Thoracic aorta (tissue), 2 donors: ENCODE measurements around the gene SSUH2. TPM values are rescaled to one million over a fixed set of nuclear protein-coding genes. Genes with fewer than 3 reads are reported as not detected.
A peak's percentile ranks its signal among the peaks of the same experiment; 100 is the strongest.
"Not testable (repeated sequence)": the region's sequence is repeated elsewhere in the genome, so short reads cannot be mapped to it uniquely, and the experiment has no call there.

ENCODE experiments used
- ATAC-seq: fragments of 150-250 bp; one replicate; pipeline ENCODE4 v1.8.0; 2017; ENCODE audit warnings: low read depth; ENCODE audit not compliant: insufficient number of reproducible peaks, low FRiP score
- DNase-seq: peaks from one replicate; pipeline ENCODE4 v3.0.0-alpha.2; 2020; ENCODE audit warnings: low spot score
- H3K27ac ChIP-seq, 2 donors: fragments of 200-600 bp; sonication (generic); 1 replicate in 1 of 2; 2 replicates in 1 of 2; pipeline ENCODE4 v1.5.1; 2016; ENCODE audit warnings: mild to moderate bottlenecking in 2 of 2, moderate library complexity in 2 of 2
- H3K27me3 ChIP-seq: fragments of 200-600 bp; sonication (generic); replicated peaks from 2 replicates; pipeline ENCODE4 v1.6.0; 2016; ENCODE audit warnings: mild to moderate bottlenecking; ENCODE audit not compliant: insufficient read depth
- H3K36me3 ChIP-seq: fragments of 200-600 bp; sonication (generic); one replicate; pipeline ENCODE4 v1.5.1; 2016
- H3K4me1 ChIP-seq, 2 donors: fragments of 200-600 bp; sonication (generic); 1 replicate in 1 of 2; 2 replicates in 1 of 2; pipeline versions ENCODE4 v1.5.1 to v1.6.0; 2016; ENCODE audit warnings: low read depth in 2 of 2, mild to moderate bottlenecking in 1 of 2; ENCODE audit not compliant: control insufficient read depth in 1 of 2
- H3K4me3 ChIP-seq: fragments of 200-600 bp; sonication (generic); 2 replicates; pipeline ENCODE4 v1.5.1; 2016; ENCODE audit warnings: mild to moderate bottlenecking
- H3K9me3 ChIP-seq: fragments of 200-600 bp; sonication (generic); 2 replicates; pipeline ENCODE4 v1.5.1; 2016
- CTCF ChIP-seq: fragments of 200-600 bp; sonication (generic); IDR thresholded peaks from one replicate; pipeline ENCODE4 v1.5.1; 2019; ENCODE audit warnings: antibody characterized with exemption
- total RNA-seq, 2 donors: library from RNA; depleted of rRNA; stranded (reverse); fragments of >200 nt; gene quantifications; one replicate each; pipeline versions ENCODE4 v1.1.0 to v1.2.3, GENCODE V29; 2016

SSUH2 gene
- total RNA-seq, 2 donors from 2014 or later, result 0.14 TPM; not detected in 1

- H3K4me1 ChIP-seq, result peaks cover 4 to 36% of the 10 kb centered on the region in 2 donors
- no peak overlapping the region for H3K4me3 ChIP-seq
- peak; percentile 11 for TF ChIP-seq CTCF
- H3K36me3 ChIP-seq, result no peaks in the 10 kb centered on the region
- H3K27me3 ChIP-seq, result no peaks in the 10 kb centered on the region
- peak overlapping the region; percentile 45 to 58 for H3K27ac ChIP-seq
- H3K9me3 ChIP-seq, result no peaks in the 10 kb centered on the region
- ATAC-seq (peak; percentile 68), DNase-seq (no peak)
Observed at GRCh38 chr3:8593021-8593827, 51.4 kb downstream of the SSUH2 start.

DNA sequence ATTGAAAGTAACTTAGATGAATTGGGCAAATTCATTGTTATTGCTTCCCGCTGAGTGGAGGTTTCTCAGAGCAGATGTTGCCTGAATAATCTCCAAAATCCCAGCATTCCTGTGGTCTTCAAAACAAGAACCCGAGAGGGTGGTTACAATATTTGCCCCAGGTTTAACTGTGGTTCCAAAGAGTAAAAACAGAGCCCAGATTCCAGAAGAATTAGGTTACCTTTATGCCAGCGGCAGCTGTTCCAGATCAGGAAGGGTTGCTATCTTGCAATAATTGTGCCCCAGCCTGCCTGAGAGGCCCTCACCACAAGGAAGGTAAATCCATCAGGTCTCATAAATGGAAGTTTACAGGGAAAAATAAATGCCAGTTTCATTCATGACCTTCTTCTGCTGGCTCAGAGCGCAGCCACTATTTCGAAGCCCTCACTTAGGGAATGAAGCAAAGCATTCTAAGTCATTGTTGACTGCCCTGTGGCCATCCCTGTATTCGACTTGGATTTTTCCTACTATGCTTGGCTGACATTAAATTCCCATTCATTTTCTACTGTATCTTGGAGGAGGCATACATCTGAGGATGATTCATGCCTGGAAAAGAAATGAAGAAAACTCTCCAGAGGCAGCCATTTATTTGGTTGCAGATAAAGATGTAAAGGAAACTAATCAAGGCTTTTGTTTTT lies 54.6 kb downstream of the SSUH2 start:
- TF ChIP-seq CTCF, result no peak
- no peaks in the 10 kb centered on the region for H3K9me3 ChIP-seq
- no peaks in the 10 kb centered on the region for H3K27me3 ChIP-seq
- H3K36me3 ChIP-seq, result no peaks in the 10 kb centered on the region
- H3K27ac ChIP-seq, result peak overlapping the region in 1 of 2 donors; percentile 23
- no peak for ATAC-seq
- no peak for DNase-seq
- no peak overlapping the region for H3K4me3 ChIP-seq
- H3K4me1 ChIP-seq, result peaks cover 4 to 27% of the 10 kb centered on the region in 2 donors

GRCh38 chr3:8584661-8585060 lies 59.9 kb downstream of the SSUH2 start:
- Histone ChIP-seq H3K9me3 (no peaks in the 10 kb centered on the region), H3K27ac (no peak overlapping the region), H3K36me3 (no peaks in the 10 kb centered on the region), H3K27me3 (no peaks in the 10 kb centered on the region), H3K4me3 (no peak overlapping the region), H3K4me1 (peaks cover 0 to 2% of the 10 kb centered on the region in 2 donors)
- ATAC-seq (no peak), DNase-seq (no peak)
- TF ChIP-seq CTCF, result no peak

DNA sequence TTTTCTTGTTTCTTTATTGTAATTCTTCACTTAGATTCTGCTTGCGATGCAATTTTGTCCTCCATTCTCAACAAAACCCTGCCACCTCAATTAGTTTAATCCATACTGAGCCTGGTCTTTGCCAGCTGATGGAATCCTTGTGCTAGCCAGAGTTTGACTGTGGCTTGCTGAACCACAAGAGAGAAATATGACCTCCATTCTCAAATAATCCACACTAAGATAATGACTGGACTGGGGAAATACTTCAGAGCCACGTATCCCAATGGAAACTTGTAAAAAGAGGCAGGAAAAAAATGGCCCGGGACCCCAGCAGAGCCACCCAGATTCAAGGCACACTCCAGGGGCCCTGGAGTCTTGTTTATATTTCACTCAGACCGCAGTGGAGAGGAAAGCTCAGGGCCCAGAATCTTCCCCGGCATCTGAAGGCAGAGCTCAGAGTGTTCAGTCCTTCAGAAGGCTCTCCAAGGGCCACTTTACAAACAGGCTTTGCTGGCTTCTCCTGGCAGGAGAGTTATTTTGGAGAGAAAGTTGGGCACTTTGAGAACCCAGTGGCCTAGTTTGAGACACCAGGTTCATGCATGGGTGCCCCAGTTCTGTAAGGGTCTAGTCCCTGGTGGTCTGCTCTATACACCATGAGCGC lies 62.7 kb downstream of the SSUH2 start:
- ATAC-seq, result no peak
- Histone ChIP-seq H3K4me1 (no peaks in the 10 kb centered on the region), H3K9me3 (no peaks in the 10 kb centered on the region), H3K4me3 (no peak overlapping the region), H3K36me3 (no peaks in the 10 kb centered on the region), H3K27me3 (no peaks in the 10 kb centered on the region), H3K27ac (no peak overlapping the region)
- no peak for TF ChIP-seq CTCF
- DNase-seq, result no peak

- Histone ChIP-seq H3K36me3 (peaks cover 1% of the 10 kb centered on the region), H3K27ac (no peak overlapping the region), H3K4me1 (peaks cover 0 to 5% of the 10 kb centered on the region in 2 donors), H3K4me3 (no peak overlapping the region), H3K9me3 (no peaks in the 10 kb centered on the region), H3K27me3 (no peaks in the 10 kb centered on the region)
- DNase-seq, result no peak
- no peak for TF ChIP-seq CTCF
- ATAC-seq, result no peak
Observed at GRCh38 chr3:8581373-8581772, 63.2 kb downstream of the SSUH2 start.

DNA sequence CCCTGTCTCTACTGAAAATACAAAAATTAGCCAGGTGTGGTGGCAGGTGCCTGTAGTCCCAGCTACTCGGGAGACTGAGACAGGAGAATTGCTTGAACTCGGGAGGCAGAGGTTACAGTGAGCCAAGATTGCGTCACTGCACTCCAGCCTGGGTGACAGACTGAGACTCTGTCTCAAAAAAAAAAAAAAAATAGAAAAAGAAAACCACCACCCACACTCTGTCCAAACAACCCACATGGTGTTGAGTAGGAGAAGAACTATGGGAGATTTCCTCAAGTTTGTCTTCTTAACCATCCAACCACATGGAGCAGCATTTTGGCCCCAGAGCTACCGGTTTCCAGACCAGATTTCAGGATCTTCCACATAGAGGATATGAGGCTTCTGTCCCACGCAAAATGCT lies 64.2 kb downstream of the SSUH2 start:
- Histone ChIP-seq H3K36me3 (peaks cover 11% of the 10 kb centered on the region), H3K4me1 (peaks cover 3 to 13% of the 10 kb centered on the region in 2 donors), H3K27ac (peak overlapping the region; percentile 30 to 33)
- not testable (repeated sequence) for H3K27me3 ChIP-seq, ATAC-seq, DNase-seq, H3K4me3 ChIP-seq, H3K9me3 ChIP-seq
